MCF 10A (cell line): ENCODE results near the gene KLHL30. TPM values are rescaled to one million over a fixed set of nuclear protein-coding genes. Genes with fewer than 3 reads are reported as not detected.

ENCODE experiments used
- BruUV-seq: library from RNA; stranded (reverse); fragments of 400-500 nt; replicated peaks from 2 replicates; lab custom pipeline; 2021; lab: Mats Ljungman, UMichigan
- CTCF ChIA-PET: fragments of 300-600 bp; sonication (Branson Sonifier 250); formaldehyde crosslinking; extraction: SDS; loops from one replicate; lab custom pipeline; 2021; ENCODE audit warnings: antibody characterized with exemption, inconsistent platforms; lab: Yijun Ruan, JAX
- POLR2A ChIA-PET: fragments of 300-600, 350-650 bp; sonication (Branson Sonifier 250); formaldehyde crosslinking; extraction: SDS; loops from one replicate; lab custom pipeline; 2020; ENCODE audit warnings: antibody characterized with exemption, inconsistent platforms; lab: Yijun Ruan, JAX
- DNase-seq: peaks from one replicate; pipeline ENCODE4 v3.0.0-alpha.2; 2018; ENCODE audit not compliant: unreplicated experiment
- H3K27ac Mint-ChIP-seq: one replicate; pipeline ENCODE4 v1.8.0; 2022; ENCODE audit warnings: mild to moderate bottlenecking, low read depth, mixed read lengths; ENCODE audit not compliant: unreplicated experiment
- H3K27me3 Mint-ChIP-seq: one replicate; pipeline ENCODE4 v1.8.0; 2022; ENCODE audit warnings: mixed read lengths; ENCODE audit not compliant: insufficient read depth, unreplicated experiment
- H3K36me3 Mint-ChIP-seq: one replicate; pipeline ENCODE4 v1.8.0; 2022; ENCODE audit warnings: mild to moderate bottlenecking, moderate library complexity, mixed read lengths; ENCODE audit not compliant: insufficient read depth, unreplicated experiment
- H3K4me1 Mint-ChIP-seq: one replicate; pipeline ENCODE4 v1.8.0; 2022; ENCODE audit warnings: mixed read lengths; ENCODE audit not compliant: insufficient read depth, unreplicated experiment
- H3K4me3 Mint-ChIP-seq: one replicate; pipeline ENCODE4 v1.8.0; 2022; ENCODE audit warnings: mild to moderate bottlenecking, moderate library complexity, mixed read lengths; ENCODE audit not compliant: unreplicated experiment
- H3K9me3 Mint-ChIP-seq: one replicate; pipeline ENCODE4 v1.8.0; 2022; ENCODE audit warnings: mixed read lengths; ENCODE audit not compliant: unreplicated experiment
- intact Hi-C: fragments of 100-400 bp; cut with micrococcal nuclease; formaldehyde crosslinking; loops from 2 replicates; pipeline ENCODE4 v1.14.1; 2022
- total RNA-seq: library from RNA; stranded (reverse); gene quantifications from 2 replicates; pipeline ENCODE4 v1.2.3, GENCODE V29; 2022
- TF ChIP-seq, protein P1 (sequence below): fragments of 200-600 bp; IDR thresholded peaks from one replicate; pipeline ENCODE4 v1.8.0; 2022; ENCODE audit warnings: antibody characterized with exemption, mild to moderate bottlenecking; ENCODE audit not compliant: unreplicated experiment

KLHL30 gene
- total RNA-seq, 1 experiment from 2014 or later = 0.35 TPM

GRCh38 chr2:238160206-238161129 lies 22.0 kb downstream of the KLHL30 start:
- Mint-ChIP-seq H3K27me3 (no peaks in the 10 kb centered on the region), H3K36me3 (no peaks in the 10 kb centered on the region)

DNA sequence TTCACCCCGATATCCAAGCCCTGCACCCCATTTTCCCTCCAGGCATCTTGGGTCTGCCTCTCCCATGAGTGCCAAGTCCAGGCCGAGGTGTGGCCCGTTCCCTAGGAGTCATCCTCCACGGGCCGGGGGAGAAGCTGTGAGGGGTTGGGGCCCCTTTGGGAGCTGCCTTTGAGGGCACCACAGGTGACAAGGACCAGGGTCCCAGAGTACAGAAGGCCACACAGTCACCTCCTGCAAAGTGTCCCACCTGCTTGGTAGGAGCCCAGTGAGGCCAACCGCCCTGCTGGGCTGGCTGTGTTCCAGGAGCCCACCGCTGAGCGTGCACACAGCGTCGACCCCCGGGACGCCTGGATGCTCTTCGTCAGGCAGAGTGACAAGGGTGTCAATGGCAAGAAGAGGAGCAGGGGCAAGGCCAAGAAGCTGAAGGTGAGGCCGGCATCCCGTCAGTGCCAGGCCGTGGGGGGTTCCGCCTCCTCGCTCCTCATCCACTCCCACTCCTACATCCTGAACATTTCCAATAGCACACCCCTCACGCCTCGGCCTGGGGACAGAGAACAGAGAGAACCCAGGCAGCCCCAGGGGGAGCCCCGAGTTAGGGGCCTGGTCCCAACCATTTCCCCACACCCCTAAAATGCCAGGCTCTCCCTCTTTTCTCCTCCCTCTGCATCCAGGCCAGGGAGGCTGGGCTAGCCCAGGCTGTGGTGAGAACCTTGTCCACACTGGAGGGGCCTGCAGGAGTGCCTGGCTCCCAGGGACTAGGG lies 23.0 kb downstream of the KLHL30 start:
- Mint-ChIP-seq H3K4me3 (no peak overlapping the region), H3K36me3 (no peaks in the 10 kb centered on the region), H3K27me3 (no peaks in the 10 kb centered on the region), H3K9me3 (no peaks in the 10 kb centered on the region), H3K27ac (no peak overlapping the region), H3K4me1 (peaks cover 5% of the 10 kb centered on the region)
- POLR2A ChIA-PET = no interaction called here
- TF ChIP-seq, protein P1, sequence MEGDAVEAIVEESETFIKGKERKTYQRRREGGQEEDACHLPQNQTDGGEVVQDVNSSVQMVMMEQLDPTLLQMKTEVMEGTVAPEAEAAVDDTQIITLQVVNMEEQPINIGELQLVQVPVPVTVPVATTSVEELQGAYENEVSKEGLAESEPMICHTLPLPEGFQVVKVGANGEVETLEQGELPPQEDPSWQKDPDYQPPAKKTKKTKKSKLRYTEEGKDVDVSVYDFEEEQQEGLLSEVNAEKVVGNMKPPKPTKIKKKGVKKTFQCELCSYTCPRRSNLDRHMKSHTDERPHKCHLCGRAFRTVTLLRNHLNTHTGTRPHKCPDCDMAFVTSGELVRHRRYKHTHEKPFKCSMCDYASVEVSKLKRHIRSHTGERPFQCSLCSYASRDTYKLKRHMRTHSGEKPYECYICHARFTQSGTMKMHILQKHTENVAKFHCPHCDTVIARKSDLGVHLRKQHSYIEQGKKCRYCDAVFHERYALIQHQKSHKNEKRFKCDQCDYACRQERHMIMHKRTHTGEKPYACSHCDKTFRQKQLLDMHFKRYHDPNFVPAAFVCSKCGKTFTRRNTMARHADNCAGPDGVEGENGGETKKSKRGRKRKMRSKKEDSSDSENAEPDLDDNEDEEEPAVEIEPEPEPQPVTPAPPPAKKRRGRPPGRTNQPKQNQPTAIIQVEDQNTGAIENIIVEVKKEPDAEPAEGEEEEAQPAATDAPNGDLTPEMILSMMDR = no peak
- DNase-seq = no peak
- CTCF ChIA-PET = interaction anchor here (0.7 to 1.5 kb wide), 2 partner anchors 14 to 15 kb away, joined by 3 read pairs; no protein-coding TSS in a partner anchor
- no TSS peak for BruUV-seq
- intact Hi-C loops = no loop called here

More at GRCh38 chr2:238160206-238161129, 22.0 kb downstream of the KLHL30 start:
- Mint-ChIP-seq H3K9me3 (no peaks in the 10 kb centered on the region), H3K4me1 (peaks cover 5% of the 10 kb centered on the region), H3K27ac (no peak overlapping the region), H3K4me3 (no peak overlapping the region)
- intact Hi-C loops = loop anchor here (1.0 kb wide), 1 partner anchor 103 kb away; no protein-coding TSS in a partner anchor
- no peak for DNase-seq
- no TSS peak for BruUV-seq
- CTCF ChIA-PET = interaction anchor here (0.7 to 1.0 kb wide), 3 partner anchors 9 to 88 kb away, joined by 3 to 4 read pairs (median 3); no protein-coding TSS in a partner anchor
- TF ChIP-seq, protein P1 = peak; percentile 17
- POLR2A ChIA-PET = interaction anchor here (1.0 kb wide), 1 partner anchor 162 kb away, joined by 3 read pairs; no protein-coding TSS in a partner anchor

DNA sequence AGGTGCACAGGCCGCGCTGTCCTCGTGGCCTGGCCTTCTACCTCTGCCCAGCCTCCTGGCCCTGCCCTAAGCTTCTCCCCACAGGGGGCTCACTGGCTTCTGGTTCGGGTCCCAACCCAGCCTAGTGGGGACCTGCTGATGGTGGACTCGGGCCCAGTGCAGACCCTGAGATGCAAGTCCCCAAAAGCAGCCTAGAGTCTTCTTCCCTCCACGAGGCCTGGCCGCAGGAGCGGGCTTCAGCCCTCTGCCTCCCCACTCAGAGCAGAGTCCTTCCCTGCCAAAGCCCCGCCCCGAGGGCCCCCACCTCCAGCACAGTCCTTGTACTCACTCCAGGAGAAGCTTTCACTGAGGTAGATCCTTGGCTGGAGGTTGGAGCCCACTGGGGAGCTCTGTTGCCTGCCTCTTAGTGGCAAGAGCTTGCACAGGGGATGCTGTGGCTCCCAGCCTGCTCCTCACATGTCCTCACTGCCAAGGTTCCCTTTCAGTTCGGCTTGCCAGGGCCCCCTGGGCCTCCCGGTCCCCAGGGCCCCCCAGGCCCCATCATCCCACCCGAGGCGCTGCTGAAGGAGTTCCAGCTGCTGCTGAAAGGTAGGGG lies 23.9 kb downstream of the KLHL30 start:
- TF ChIP-seq, protein P1 = no peak
- Mint-ChIP-seq H3K4me3 (no peak overlapping the region), H3K36me3 (peaks cover 1% of the 10 kb centered on the region), H3K4me1 (peaks cover 5% of the 10 kb centered on the region), H3K27me3 (no peaks in the 10 kb centered on the region), H3K9me3 (no peaks in the 10 kb centered on the region), H3K27ac (no peak overlapping the region)
- DNase-seq = no peak
- no TSS peak for BruUV-seq
- POLR2A ChIA-PET = no interaction called here
- intact Hi-C loops = no loop called here
- CTCF ChIA-PET = interaction anchor here (0.9 to 1.5 kb wide), 2 partner anchors 15 to 39 kb away, joined by 3 to 4 read pairs; no protein-coding TSS in a partner anchor
